Measurements from ENCODE around the gene PSPH. TPM values are rescaled to one million over a fixed set of nuclear protein-coding genes. Genes with fewer than 3 reads are reported as not detected.

The PSPH gene
- total RNA-seq, 1 experiment from 2014 or later, result 50.7 TPM

- Histone ChIP-seq H3K27me3 (ENCODE audit: insufficient read depth, low read length) (no peaks in the 10 kb centered on the region), H3K4me1 (ENCODE audit: control insufficient read depth in 1 of 2, insufficient read depth in 2 of 2, low read length in 2 of 2) (no peaks in the 10 kb centered on the region), H3K79me2 (ENCODE audit: insufficient read depth, low read length) (no peaks in the 10 kb centered on the region), H3K9me3 (ENCODE audit: control insufficient read depth in 1 of 2, insufficient read depth in 1 of 2, low read depth in 1 of 2, low read length in 2 of 2) (no peaks in the 10 kb centered on the region), H2AFZ (ENCODE audit: low read depth, low read length, poor library complexity, severe bottlenecking) (no peak overlapping the region), H4K20me1 (ENCODE audit: insufficient read depth) (no peaks in the 10 kb centered on the region; the same call in 1 of the 2 replicates), H3K4me3 (replicated peaks in 1 of 2; ENCODE audit: low read depth in 1 of 2, low read length in 2 of 2) (no peak overlapping the region), H3K36me3 (ENCODE audit: control insufficient read depth in 1 of 2, insufficient read depth in 2 of 2, low read length in 2 of 2) (peaks cover 18 to 42% of the 10 kb centered on the region in 2 experiments), H3K9ac (ENCODE audit: low read length) (no peak overlapping the region), H3K27ac (ENCODE audit: low read depth, low read length) (no peak overlapping the region), H3K4me2 (ENCODE audit: low read length) (no peak overlapping the region), H3K9me2 (ENCODE audit: insufficient read depth) (no peaks in the 10 kb centered on the region)
- RAD21 ChIA-PET (ENCODE audit: low non-redundant PET in 1 of 2, low total read pairs in 2 of 2, uncharacterized antibody in 2 of 2, unreplicated experiment in 2 of 2), result no interaction called here
- BruUV-seq (replicated peaks), result no TSS peak
- POLR2A ChIA-PET, result interaction anchor here (0.5 kb wide), 1 partner anchor 9 kb away, joined by 3 read pairs; no protein-coding TSS in a partner anchor
- no peak for TF ChIP-seq REST (IDR thresholded peaks at IDR 0.05; ENCODE audit: low read depth)
- TF ChIP-seq CBX3 (IDR thresholded peaks at IDR 0.05; ENCODE audit: low read depth), result no peak
- CTCF ChIA-PET, result no interaction called here
- ATAC-seq (no peak), DNase-seq (ENCODE audit: low read depth, low spot score) (no peak)
- intact Hi-C loops (cut with micrococcal nuclease), result no loop called here
Observed at GRCh38 chr7:55983537-55983936, 67.7 kb downstream of the PSPH start.

GRCh38 chr7:55980266-55980665, 71.0 kb downstream of the PSPH start:
- ATAC-seq, result no peak
- no TSS peak for BruUV-seq (replicated peaks)
- Histone ChIP-seq H3K9me2 (ENCODE audit: insufficient read depth) (no peaks in the 10 kb centered on the region), H3K4me2 (ENCODE audit: low read length) (no peak overlapping the region), H3K79me2 (ENCODE audit: insufficient read depth, low read length) (peaks cover 13% of the 10 kb centered on the region), H3K9me3 (ENCODE audit: control insufficient read depth in 1 of 2, insufficient read depth in 1 of 2, low read depth in 1 of 2, low read length in 2 of 2) (no peaks in the 10 kb centered on the region), H2AFZ (ENCODE audit: low read depth, low read length, poor library complexity, severe bottlenecking) (no peak overlapping the region), H3K9ac (ENCODE audit: low read length) (no peak overlapping the region), H3K36me3 (ENCODE audit: control insufficient read depth in 1 of 2, insufficient read depth in 2 of 2, low read length in 2 of 2) (peaks cover 25 to 40% of the 10 kb centered on the region in 2 experiments; a peak in 3 of 4 replicates), H4K20me1 (ENCODE audit: insufficient read depth) (no peaks in the 10 kb centered on the region; the same call in 1 of the 2 replicates), H3K4me3 (replicated peaks in 1 of 2; ENCODE audit: low read depth in 1 of 2, low read length in 2 of 2) (no peak overlapping the region), H3K4me1 (ENCODE audit: control insufficient read depth in 1 of 2, insufficient read depth in 2 of 2, low read length in 2 of 2) (no peaks in the 10 kb centered on the region), H3K27me3 (ENCODE audit: insufficient read depth, low read length) (no peaks in the 10 kb centered on the region), H3K27ac (ENCODE audit: low read depth, low read length) (no peak overlapping the region)
- intact Hi-C loops (cut with micrococcal nuclease), result no loop called here
- POLR2A ChIA-PET, result no interaction called here
- TF ChIP-seq POLR2A (IDR thresholded peaks at IDR 0.05; ENCODE audit: borderline replicate concordance, extremely low read depth, insufficient read depth, insufficient read length) (no peak), ATF3 (IDR thresholded peaks at IDR 0.05) (no peak), FOSL1 (IDR thresholded peaks at IDR 0.05; ENCODE audit: low read depth) (no peak), ZNF274 (IDR thresholded peaks at IDR 0.05; ENCODE audit: low read depth, low read length) (no peak), CTCF (IDR thresholded peaks at IDR 0.05 in 2 of 3, conservative IDR thresholded peaks at IDR 0.05 in 1 of 3; ENCODE audit: borderline replicate concordance in 1 of 3, insufficient read depth in 1 of 3, low read depth in 2 of 3, low read length in 2 of 3) (no peak), RAD21 (IDR thresholded peaks at IDR 0.05; ENCODE audit: low read depth) (no peak), SRF (IDR thresholded peaks at IDR 0.05; ENCODE audit: low read depth) (no peak), EZH2 (IDR thresholded peaks at IDR 0.05) (no peak), POLR2AphosphoS5 (IDR thresholded peaks at IDR 0.05; ENCODE audit: low read depth, low read length) (no peak), ZFX (IDR thresholded peaks at IDR 0.05) (no peak), CBX3 (IDR thresholded peaks at IDR 0.05; ENCODE audit: low read depth) (no peak), SP1 (IDR thresholded peaks at IDR 0.05; ENCODE audit: low read depth) (no peak), YY1 (IDR thresholded peaks at IDR 0.05; ENCODE audit: extremely low read depth, insufficient replicate concordance, low read depth, low read length) (no peak), MAX (IDR thresholded peaks at IDR 0.05) (no peak), TCF7L2 (IDR thresholded peaks at IDR 0.05; ENCODE audit: borderline replicate concordance, extremely low read depth, insufficient read depth, insufficient read length) (no peak), JUND (IDR thresholded peaks at IDR 0.05) (no peak)
- CTCF ChIA-PET, result no interaction called here
- RAD21 ChIA-PET (ENCODE audit: low non-redundant PET in 1 of 2, low total read pairs in 2 of 2, uncharacterized antibody in 2 of 2, unreplicated experiment in 2 of 2), result no interaction called here
- DNase-seq (ENCODE audit: low read depth, low spot score), result no peak
